ENCODE results near the gene VASH2. TPM values are rescaled to one million over a fixed set of nuclear protein-coding genes. Genes with fewer than 3 reads are reported as not detected.
"Not testable (repeated sequence)": the region's sequence is repeated elsewhere in the genome, so short reads cannot be mapped to it uniquely, and the experiment has no call there.

The VASH2 gene
- total and polyA plus RNA-seq, 2 donors (not counting 1 experiment from before 2014, with no cell fraction given), result 0.06 TPM; not detected in 1

DNA sequence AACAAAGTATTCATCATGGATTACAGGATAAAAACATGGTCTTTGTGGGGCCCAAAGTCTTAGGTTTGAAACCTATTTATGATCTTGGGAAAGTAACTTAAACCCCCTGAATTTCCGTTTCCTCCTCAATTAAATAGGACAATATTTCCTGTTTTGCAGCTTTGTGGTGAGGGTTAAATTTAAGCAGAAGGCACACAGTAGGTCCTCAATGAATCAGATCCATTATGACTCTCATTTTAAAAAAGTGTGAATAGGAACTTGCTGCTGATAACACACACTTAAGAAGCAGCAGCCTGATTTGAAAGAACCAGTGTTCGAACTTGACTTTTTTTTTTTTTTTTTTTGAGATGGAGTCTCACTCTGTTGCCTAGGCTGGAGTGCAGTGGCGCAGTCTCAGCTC lies 41.4 kb upstream of the VASH2 start:
- ATAC-seq (ENCODE audit: low read depth), result no peak
- no peaks in the 10 kb centered on the region for H3K79me2 ChIP-seq (ENCODE audit: control insufficient read depth, insufficient read depth, low read length)
- no peak overlapping the region for H3K27ac ChIP-seq (ENCODE audit: low read length in 2 of 2)
- H3K27me3 ChIP-seq (replicated peaks in 1 of 4; ENCODE audit: control extremely low read depth in 1 of 4, control insufficient read depth in 3 of 4, insufficient read depth in 4 of 4, low read length in 3 of 4), result no peaks in the 10 kb centered on the region
- Mint-ChIP-seq H3K4me3 (no peak overlapping the region), H3K27me3 (no peaks in the 10 kb centered on the region), H3K9me3 (ENCODE audit: insufficient read depth) (peaks cover 5% of the 10 kb centered on the region), H3K27ac (no peak overlapping the region), H3K4me1 (no peaks in the 10 kb centered on the region)
- TF ChIP-seq, protein P1, sequence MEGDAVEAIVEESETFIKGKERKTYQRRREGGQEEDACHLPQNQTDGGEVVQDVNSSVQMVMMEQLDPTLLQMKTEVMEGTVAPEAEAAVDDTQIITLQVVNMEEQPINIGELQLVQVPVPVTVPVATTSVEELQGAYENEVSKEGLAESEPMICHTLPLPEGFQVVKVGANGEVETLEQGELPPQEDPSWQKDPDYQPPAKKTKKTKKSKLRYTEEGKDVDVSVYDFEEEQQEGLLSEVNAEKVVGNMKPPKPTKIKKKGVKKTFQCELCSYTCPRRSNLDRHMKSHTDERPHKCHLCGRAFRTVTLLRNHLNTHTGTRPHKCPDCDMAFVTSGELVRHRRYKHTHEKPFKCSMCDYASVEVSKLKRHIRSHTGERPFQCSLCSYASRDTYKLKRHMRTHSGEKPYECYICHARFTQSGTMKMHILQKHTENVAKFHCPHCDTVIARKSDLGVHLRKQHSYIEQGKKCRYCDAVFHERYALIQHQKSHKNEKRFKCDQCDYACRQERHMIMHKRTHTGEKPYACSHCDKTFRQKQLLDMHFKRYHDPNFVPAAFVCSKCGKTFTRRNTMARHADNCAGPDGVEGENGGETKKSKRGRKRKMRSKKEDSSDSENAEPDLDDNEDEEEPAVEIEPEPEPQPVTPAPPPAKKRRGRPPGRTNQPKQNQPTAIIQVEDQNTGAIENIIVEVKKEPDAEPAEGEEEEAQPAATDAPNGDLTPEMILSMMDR (IDR thresholded peaks at IDR 0.05), result no peak
- no peak for TF ChIP-seq EZH2 (IDR thresholded peaks at IDR 0.05; ENCODE audit: borderline replicate concordance, insufficient read depth, low read depth, low read length, poor library complexity, severe bottlenecking)
- no peaks in the 10 kb centered on the region for H4K20me1 ChIP-seq (ENCODE audit: control insufficient read depth, insufficient read depth, low read length, poor library complexity, severe bottlenecking)
- no peaks in the 10 kb centered on the region for H3K9me3 ChIP-seq (ENCODE audit: control extremely low read depth in 1 of 3, control insufficient read depth in 2 of 3, insufficient read depth in 1 of 3, low read length in 2 of 3)
- ChIA-PET CTCF (no interaction called here), POLR2A (no interaction called here)
- H3K4me1 ChIP-seq (ENCODE audit: control insufficient read depth in 2 of 2, insufficient read depth in 2 of 2, low read length in 2 of 2), result no peaks in the 10 kb centered on the region
- H3K4me3 ChIP-seq (ENCODE audit: control extremely low read depth in 1 of 5, extremely low read depth in 1 of 5, insufficient read depth in 1 of 5, low read depth in 2 of 5, low read length in 4 of 5), result no peak overlapping the region
- H3K9ac ChIP-seq (ENCODE audit: low read length), result no peak overlapping the region
- H3K36me3 ChIP-seq (replicated peaks in 1 of 2; ENCODE audit: control extremely low read depth in 1 of 2, control insufficient read depth in 1 of 2, extremely low read depth in 1 of 2, insufficient read depth in 2 of 2, low read length in 1 of 2), result no peaks in the 10 kb centered on the region
- no peak overlapping the region for H2AFZ ChIP-seq (ENCODE audit: insufficient read depth, low read depth, low read length, poor library complexity, severe bottlenecking)
- H3K4me2 ChIP-seq (replicated peaks; ENCODE audit: low read depth, low read length, poor library complexity, severe bottlenecking), result no peak overlapping the region
- intact Hi-C loops (cut with micrococcal nuclease), result no loop called here
- no CpG with 5 or more reads among the region's 3 CpGs for WGBS (ENCODE audit: insufficient coverage)
- DNase-seq, result no peak

DNA sequence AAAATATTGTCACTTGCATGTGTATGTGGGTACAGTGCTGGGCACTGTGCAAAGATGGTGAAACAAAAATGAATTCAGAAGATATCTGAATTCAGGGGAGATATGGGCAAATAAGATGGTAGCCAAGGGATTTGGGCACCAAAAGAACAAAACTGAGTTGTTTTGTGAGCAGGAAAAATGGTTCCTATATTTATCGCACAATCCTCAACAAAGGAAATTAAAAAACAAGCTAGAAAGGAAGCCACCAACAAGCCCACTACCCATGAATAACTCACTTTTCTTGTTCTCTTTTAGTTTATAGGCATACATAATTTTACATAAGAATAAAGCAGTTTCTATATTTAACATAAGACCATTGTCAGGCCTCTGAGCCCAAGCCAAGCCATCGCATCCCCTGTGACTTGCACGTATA lies 40.7 kb upstream of the VASH2 start:
- Histone ChIP-seq H4K20me1 (ENCODE audit: control insufficient read depth, insufficient read depth, low read length, poor library complexity, severe bottlenecking) (no peaks in the 10 kb centered on the region), H3K79me2 (ENCODE audit: control insufficient read depth, insufficient read depth, low read length) (no peaks in the 10 kb centered on the region), H2AFZ (ENCODE audit: insufficient read depth, low read depth, low read length, poor library complexity, severe bottlenecking) (no peak overlapping the region), H3K4me2 (replicated peaks; ENCODE audit: low read depth, low read length, poor library complexity, severe bottlenecking) (no peak overlapping the region), H3K36me3 (replicated peaks in 1 of 2; ENCODE audit: control extremely low read depth in 1 of 2, control insufficient read depth in 1 of 2, extremely low read depth in 1 of 2, insufficient read depth in 2 of 2, low read length in 1 of 2) (no peaks in the 10 kb centered on the region), H3K9me3 (ENCODE audit: control extremely low read depth in 1 of 3, control insufficient read depth in 2 of 3, insufficient read depth in 1 of 3, low read length in 2 of 3) (no peaks in the 10 kb centered on the region), H3K9ac (ENCODE audit: low read length) (no peak overlapping the region), H3K4me3 (ENCODE audit: control extremely low read depth in 1 of 5, extremely low read depth in 1 of 5, insufficient read depth in 1 of 5, low read depth in 2 of 5, low read length in 4 of 5) (no peak overlapping the region), H3K4me1 (ENCODE audit: control insufficient read depth in 2 of 2, insufficient read depth in 2 of 2, low read length in 2 of 2) (no peaks in the 10 kb centered on the region), H3K27me3 (replicated peaks in 1 of 4; ENCODE audit: control extremely low read depth in 1 of 4, control insufficient read depth in 3 of 4, insufficient read depth in 4 of 4, low read length in 3 of 4) (no peaks in the 10 kb centered on the region), H3K27ac (ENCODE audit: low read length in 2 of 2) (no peak overlapping the region)
- H3K27ac Mint-ChIP-seq, result no peak overlapping the region
- POLR2A ChIA-PET, result no interaction called here
- no CpG with 5 or more reads among the region's 3 CpGs for WGBS (ENCODE audit: insufficient coverage)
- CTCF ChIA-PET, result no interaction called here
- ATAC-seq (ENCODE audit: low read depth) (no peak), DNase-seq (no peak)
- no peaks in the 10 kb centered on the region for H3K4me1 Mint-ChIP-seq
- H3K4me3 Mint-ChIP-seq, result no peak overlapping the region
- H3K9me3 Mint-ChIP-seq (ENCODE audit: insufficient read depth), result peaks cover 3% of the 10 kb centered on the region
- intact Hi-C loops (cut with micrococcal nuclease), result no loop called here
- no peak for TF ChIP-seq EZH2 (IDR thresholded peaks at IDR 0.05; ENCODE audit: borderline replicate concordance, insufficient read depth, low read depth, low read length, poor library complexity, severe bottlenecking)
- TF ChIP-seq, protein P1 (IDR thresholded peaks at IDR 0.05), result no peak
- no peaks in the 10 kb centered on the region for H3K27me3 Mint-ChIP-seq

DNA sequence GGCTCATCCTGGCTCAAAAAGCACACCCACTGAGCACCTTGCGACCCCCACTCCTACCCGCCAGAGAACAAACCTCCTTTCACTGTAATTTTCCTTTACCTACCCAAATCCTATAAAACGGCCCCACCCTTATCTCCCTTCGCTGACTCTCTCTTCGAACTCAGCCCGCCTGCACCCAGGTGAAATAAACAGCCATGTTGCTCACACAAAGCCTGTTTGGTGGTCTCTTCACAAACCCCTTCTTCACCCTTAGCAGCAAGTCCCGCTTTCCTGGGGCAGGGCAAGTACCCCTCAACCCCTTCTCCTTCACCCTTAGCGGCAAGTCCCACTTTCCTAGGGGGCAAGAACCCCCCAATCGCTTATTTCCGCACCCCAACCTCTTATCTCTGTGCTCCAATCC lies 40.1 kb upstream of the VASH2 start:
- POLR2A ChIA-PET; H3K36me3 ChIP-seq (replicated peaks in 1 of 2; ENCODE audit: control extremely low read depth in 1 of 2, control insufficient read depth in 1 of 2, extremely low read depth in 1 of 2, insufficient read depth in 2 of 2, low read length in 1 of 2); H3K4me1 ChIP-seq (ENCODE audit: control insufficient read depth in 2 of 2, insufficient read depth in 2 of 2, low read length in 2 of 2); H3K4me3 ChIP-seq (ENCODE audit: control extremely low read depth in 1 of 5, extremely low read depth in 1 of 5, insufficient read depth in 1 of 5, low read depth in 2 of 5, low read length in 4 of 5); ATAC-seq (ENCODE audit: low read depth); intact Hi-C loops (cut with micrococcal nuclease); H3K27ac Mint-ChIP-seq; H3K9me3 Mint-ChIP-seq (ENCODE audit: insufficient read depth); H3K9me3 ChIP-seq (ENCODE audit: control extremely low read depth in 1 of 3, control insufficient read depth in 2 of 3, insufficient read depth in 1 of 3, low read length in 2 of 3); H3K9ac ChIP-seq (ENCODE audit: low read length); H3K27ac ChIP-seq (ENCODE audit: low read length in 2 of 2); H3K4me3 Mint-ChIP-seq; H3K79me2 ChIP-seq (ENCODE audit: control insufficient read depth, insufficient read depth, low read length); H4K20me1 ChIP-seq (ENCODE audit: control insufficient read depth, insufficient read depth, low read length, poor library complexity, severe bottlenecking); H3K27me3 ChIP-seq (replicated peaks in 1 of 4; ENCODE audit: control extremely low read depth in 1 of 4, control insufficient read depth in 3 of 4, insufficient read depth in 4 of 4, low read length in 3 of 4); H3K4me2 ChIP-seq (replicated peaks; ENCODE audit: low read depth, low read length, poor library complexity, severe bottlenecking); DNase-seq; CTCF ChIA-PET; H3K4me1 Mint-ChIP-seq; H2AFZ ChIP-seq (ENCODE audit: insufficient read depth, low read depth, low read length, poor library complexity, severe bottlenecking); H3K27me3 Mint-ChIP-seq: not testable (repeated sequence)
- WGBS (ENCODE audit: insufficient coverage), result 94% methylated on average over 3 of the region's 10 CpGs

All from B cell (primary cell).